ENCODE data around the gene SAT1.

SAT1 gene

DNA sequence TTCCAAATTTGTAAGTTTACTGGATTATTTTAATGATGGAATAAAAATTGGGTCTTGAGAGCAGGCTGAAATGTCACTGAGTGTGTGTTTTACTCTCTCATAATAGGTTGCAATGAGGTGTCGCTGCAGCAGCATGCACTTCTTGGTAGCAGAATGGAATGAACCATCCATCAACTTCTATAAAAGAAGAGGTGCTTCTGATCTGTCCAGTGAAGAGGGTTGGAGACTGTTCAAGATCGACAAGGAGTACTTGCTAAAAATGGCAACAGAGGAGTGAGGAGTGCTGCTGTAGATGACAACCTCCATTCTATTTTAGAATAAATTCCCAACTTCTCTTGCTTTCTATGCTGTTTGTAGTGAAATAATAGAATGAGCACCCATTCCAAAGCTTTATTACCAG lies 2.6 kb downstream of the SAT1 start:
- Histone ChIP-seq H3K27me3 (replicated peaks in 2 of 5; ENCODE audit: control insufficient read depth in 4 of 5, insufficient read depth in 5 of 5, low read length in 4 of 5) (no peaks in the 10 kb centered on the region), H3K4me1 (ENCODE audit: control extremely low read depth in 1 of 4, control insufficient read depth in 4 of 4, insufficient read depth in 4 of 4, low read length in 3 of 4) (peaks cover 5 to 23% (median 14%) of the 10 kb centered on the region in 4 experiments), H3K9me3 (ENCODE audit: control extremely low read depth in 1 of 5, control insufficient read depth in 4 of 5, insufficient read depth in 2 of 5, low read depth in 1 of 5, low read length in 4 of 5) (no peaks in the 10 kb centered on the region), H3K27ac (ENCODE audit: insufficient read depth in 1 of 2, low read depth in 1 of 2, low read length in 2 of 2, poor library complexity in 1 of 2, severe bottlenecking in 2 of 2) (no peak overlapping the region), H3K36me3 (ENCODE audit: control insufficient read depth in 4 of 4, insufficient read depth in 4 of 4, low read length in 3 of 4) (peaks cover 0 to 7% (median 4%) of the 10 kb centered on the region in 4 experiments), H3K4me3 (ENCODE audit: control insufficient read depth in 1 of 7, extremely low read depth in 1 of 7, insufficient read depth in 4 of 7, low read depth in 2 of 7, low read length in 6 of 7) (peak overlapping the region in 1 of 7 experiments; percentile 31)
- WGBS (ENCODE audit: insufficient coverage), result no CpG with 5 or more reads among the region's 2 CpGs
- DNase-seq, result no peak
- CTCF ChIA-PET, result no interaction called here
- POLR2A ChIA-PET, result no interaction called here

DNA sequence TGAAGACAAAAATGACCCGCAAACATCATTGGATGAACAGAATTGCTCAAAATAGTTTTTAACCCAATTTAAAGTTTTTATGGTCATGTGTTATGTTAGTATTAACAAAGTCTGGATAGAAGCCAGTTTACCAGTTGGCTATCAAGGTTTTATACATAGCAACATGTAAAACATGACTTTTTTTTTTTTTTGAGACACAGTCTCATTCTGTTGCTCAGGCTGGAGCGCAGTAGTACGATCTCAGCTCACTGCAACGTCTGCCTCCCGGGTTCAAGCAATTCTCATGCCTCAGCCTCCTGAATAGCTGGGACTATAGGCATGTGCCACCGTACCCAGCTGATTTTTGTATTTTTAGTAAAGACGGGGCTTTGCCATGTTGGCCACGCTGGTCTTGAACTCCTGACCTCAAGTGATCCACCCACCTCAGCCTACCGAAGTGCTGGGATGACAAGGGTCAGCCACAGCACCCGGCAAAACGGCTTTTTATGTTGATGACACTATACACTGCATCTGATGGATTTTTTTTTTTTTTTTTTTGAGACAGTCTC lies 3.4 kb downstream of the SAT1 start:
- H3K9me3 ChIP-seq (ENCODE audit: control extremely low read depth in 1 of 5, control insufficient read depth in 4 of 5, insufficient read depth in 2 of 5, low read depth in 1 of 5, low read length in 4 of 5), result no peaks in the 10 kb centered on the region
- CTCF ChIA-PET, result no interaction called here

DNA sequence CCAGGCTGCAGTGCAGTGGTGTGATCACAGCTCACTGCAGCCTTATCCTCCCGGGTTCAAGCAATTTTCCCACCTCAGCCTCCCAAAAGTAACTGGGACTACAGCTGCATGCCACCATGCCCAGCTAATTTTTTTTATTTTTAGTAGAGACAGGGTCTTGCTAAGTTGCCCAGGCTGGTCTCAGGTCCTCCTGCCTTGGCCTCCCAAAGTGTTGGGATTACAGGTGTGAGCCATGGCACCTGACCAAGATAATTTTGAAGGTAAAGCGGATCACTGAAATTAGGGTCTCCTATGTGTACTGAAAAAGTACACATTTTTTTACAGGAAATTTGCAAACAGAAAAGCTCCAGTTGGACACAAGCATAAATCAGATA lies 4.8 kb downstream of the SAT1 start:
- Histone ChIP-seq H3K27me3 (replicated peaks in 2 of 5; ENCODE audit: control insufficient read depth in 4 of 5, insufficient read depth in 5 of 5, low read length in 4 of 5) (no peaks in the 10 kb centered on the region), H3K36me3 (ENCODE audit: control insufficient read depth in 4 of 4, insufficient read depth in 4 of 4, low read length in 3 of 4) (peaks cover 0 to 7% (median 4%) of the 10 kb centered on the region in 4 experiments), H3K4me3 (ENCODE audit: control insufficient read depth in 1 of 7, extremely low read depth in 1 of 7, insufficient read depth in 4 of 7, low read depth in 2 of 7, low read length in 6 of 7) (no peak overlapping the region), H3K27ac (ENCODE audit: insufficient read depth in 1 of 2, low read depth in 1 of 2, low read length in 2 of 2, poor library complexity in 1 of 2, severe bottlenecking in 2 of 2) (no peak overlapping the region), H3K9me3 (ENCODE audit: control extremely low read depth in 1 of 5, control insufficient read depth in 4 of 5, insufficient read depth in 2 of 5, low read depth in 1 of 5, low read length in 4 of 5) (no peaks in the 10 kb centered on the region), H3K4me1 (ENCODE audit: control extremely low read depth in 1 of 4, control insufficient read depth in 4 of 4, insufficient read depth in 4 of 4, low read length in 3 of 4) (peaks cover under 1 to 7% (median 3%) of the 10 kb centered on the region in 4 experiments)
- CTCF ChIA-PET, result no interaction called here
- POLR2A ChIA-PET, result no interaction called here
- no peak for DNase-seq
- WGBS (ENCODE audit: insufficient coverage), result 90% methylated on average over 2 of the region's 2 CpGs

More for the DNA sequence above, 3.4 kb downstream of the SAT1 start:
- POLR2A ChIA-PET, result no interaction called here
- 93% methylated on average over 7 of the region's 11 CpGs for WGBS (ENCODE audit: insufficient coverage)
- Histone ChIP-seq H3K36me3 (ENCODE audit: control insufficient read depth in 4 of 4, insufficient read depth in 4 of 4, low read length in 3 of 4) (peaks cover 0 to 7% (median 4%) of the 10 kb centered on the region in 4 experiments), H3K27me3 (replicated peaks in 2 of 5; ENCODE audit: control insufficient read depth in 4 of 5, insufficient read depth in 5 of 5, low read length in 4 of 5) (no peaks in the 10 kb centered on the region), H3K4me3 (ENCODE audit: control insufficient read depth in 1 of 7, extremely low read depth in 1 of 7, insufficient read depth in 4 of 7, low read depth in 2 of 7, low read length in 6 of 7) (no peak overlapping the region), H3K4me1 (ENCODE audit: control extremely low read depth in 1 of 4, control insufficient read depth in 4 of 4, insufficient read depth in 4 of 4, low read length in 3 of 4) (peaks cover 4 to 18% (median 11%) of the 10 kb centered on the region in 4 experiments), H3K27ac (ENCODE audit: insufficient read depth in 1 of 2, low read depth in 1 of 2, low read length in 2 of 2, poor library complexity in 1 of 2, severe bottlenecking in 2 of 2) (no peak overlapping the region)
- DNase-seq, result peak in 1 of 3 donors; percentile 22

DNA sequence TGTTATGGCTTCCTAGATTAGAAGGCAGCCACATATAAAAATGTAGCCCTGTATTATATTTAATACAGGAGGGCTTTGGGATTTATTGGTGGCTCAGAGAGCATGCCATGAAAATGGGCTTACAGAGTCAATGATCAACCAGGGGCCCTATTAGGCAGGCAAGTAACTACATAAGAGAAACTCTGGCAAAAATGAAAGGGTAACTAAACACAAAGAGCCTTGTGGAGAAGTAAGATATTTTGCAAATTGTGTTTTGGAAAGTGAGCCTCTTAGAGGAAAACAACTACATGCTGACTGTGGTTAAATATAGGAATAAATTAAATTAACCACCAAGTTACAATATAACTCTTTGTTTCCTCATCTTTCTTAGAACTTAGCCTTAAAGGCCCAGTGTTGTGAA lies 5.5 kb downstream of the SAT1 start:
- no peaks in the 10 kb centered on the region for H3K27me3 ChIP-seq (replicated peaks in 2 of 5; ENCODE audit: control insufficient read depth in 4 of 5, insufficient read depth in 5 of 5, low read length in 4 of 5)
- ChIA-PET CTCF (no interaction called here), POLR2A (no interaction called here)
- H3K27ac ChIP-seq (ENCODE audit: insufficient read depth in 1 of 2, low read depth in 1 of 2, low read length in 2 of 2, poor library complexity in 1 of 2, severe bottlenecking in 2 of 2), result no peak overlapping the region
- H3K9me3 ChIP-seq (ENCODE audit: control extremely low read depth in 1 of 5, control insufficient read depth in 4 of 5, insufficient read depth in 2 of 5, low read depth in 1 of 5, low read length in 4 of 5), result no peaks in the 10 kb centered on the region
- H3K4me3 ChIP-seq (ENCODE audit: control insufficient read depth in 1 of 7, extremely low read depth in 1 of 7, insufficient read depth in 4 of 7, low read depth in 2 of 7, low read length in 6 of 7), result no peak overlapping the region
- H3K4me1 ChIP-seq (ENCODE audit: control extremely low read depth in 1 of 4, control insufficient read depth in 4 of 4, insufficient read depth in 4 of 4, low read length in 3 of 4), result peaks cover 0 to 7% (median 3%) of the 10 kb centered on the region in 4 experiments
- H3K36me3 ChIP-seq (ENCODE audit: control insufficient read depth in 4 of 4, insufficient read depth in 4 of 4, low read length in 3 of 4), result peaks cover 0 to 7% (median 4%) of the 10 kb centered on the region in 4 experiments
- DNase-seq, result no peak

DNA sequence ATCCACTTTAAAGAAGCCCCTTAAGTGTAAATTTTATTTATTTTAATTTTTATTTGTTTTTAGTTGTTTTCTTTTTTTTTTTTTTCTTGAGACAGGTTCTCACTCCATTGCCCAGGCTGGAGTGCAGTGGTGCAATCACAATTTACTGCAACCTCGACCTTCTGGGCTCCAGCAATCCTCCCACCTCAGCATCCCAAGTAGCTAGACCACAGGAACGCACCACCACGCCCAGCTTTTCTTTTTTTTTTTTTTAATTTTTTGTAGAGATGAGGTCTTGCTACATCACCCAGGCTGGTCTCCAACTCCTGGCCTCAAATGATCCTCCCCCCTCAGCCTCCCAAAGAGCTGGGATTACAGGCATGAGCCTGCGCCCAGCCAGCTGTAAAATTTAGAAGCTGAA lies 6.0 kb downstream of the SAT1 start:
- no peak for DNase-seq
- POLR2A ChIA-PET, result no interaction called here
- H3K36me3 ChIP-seq (ENCODE audit: control insufficient read depth in 4 of 4, insufficient read depth in 4 of 4, low read length in 3 of 4), result peaks cover 0 to 7% (median 4%) of the 10 kb centered on the region in 4 experiments
- no peak overlapping the region for H3K4me3 ChIP-seq (ENCODE audit: control insufficient read depth in 1 of 7, extremely low read depth in 1 of 7, insufficient read depth in 4 of 7, low read depth in 2 of 7, low read length in 6 of 7)
- no peaks in the 10 kb centered on the region for H3K9me3 ChIP-seq (ENCODE audit: control extremely low read depth in 1 of 5, control insufficient read depth in 4 of 5, insufficient read depth in 2 of 5, low read depth in 1 of 5, low read length in 4 of 5)
- H3K4me1 ChIP-seq (ENCODE audit: control extremely low read depth in 1 of 4, control insufficient read depth in 4 of 4, insufficient read depth in 4 of 4, low read length in 3 of 4), result peaks cover 0 to 7% (median 3%) of the 10 kb centered on the region in 4 experiments
- H3K27ac ChIP-seq (ENCODE audit: insufficient read depth in 1 of 2, low read depth in 1 of 2, low read length in 2 of 2, poor library complexity in 1 of 2, severe bottlenecking in 2 of 2), result no peak overlapping the region
- H3K27me3 ChIP-seq (replicated peaks in 2 of 5; ENCODE audit: control insufficient read depth in 4 of 5, insufficient read depth in 5 of 5, low read length in 4 of 5), result no peaks in the 10 kb centered on the region
- CTCF ChIA-PET, result no interaction called here
- WGBS (ENCODE audit: insufficient coverage), result 86% methylated on average over 1 of the region's 4 CpGs

DNA sequence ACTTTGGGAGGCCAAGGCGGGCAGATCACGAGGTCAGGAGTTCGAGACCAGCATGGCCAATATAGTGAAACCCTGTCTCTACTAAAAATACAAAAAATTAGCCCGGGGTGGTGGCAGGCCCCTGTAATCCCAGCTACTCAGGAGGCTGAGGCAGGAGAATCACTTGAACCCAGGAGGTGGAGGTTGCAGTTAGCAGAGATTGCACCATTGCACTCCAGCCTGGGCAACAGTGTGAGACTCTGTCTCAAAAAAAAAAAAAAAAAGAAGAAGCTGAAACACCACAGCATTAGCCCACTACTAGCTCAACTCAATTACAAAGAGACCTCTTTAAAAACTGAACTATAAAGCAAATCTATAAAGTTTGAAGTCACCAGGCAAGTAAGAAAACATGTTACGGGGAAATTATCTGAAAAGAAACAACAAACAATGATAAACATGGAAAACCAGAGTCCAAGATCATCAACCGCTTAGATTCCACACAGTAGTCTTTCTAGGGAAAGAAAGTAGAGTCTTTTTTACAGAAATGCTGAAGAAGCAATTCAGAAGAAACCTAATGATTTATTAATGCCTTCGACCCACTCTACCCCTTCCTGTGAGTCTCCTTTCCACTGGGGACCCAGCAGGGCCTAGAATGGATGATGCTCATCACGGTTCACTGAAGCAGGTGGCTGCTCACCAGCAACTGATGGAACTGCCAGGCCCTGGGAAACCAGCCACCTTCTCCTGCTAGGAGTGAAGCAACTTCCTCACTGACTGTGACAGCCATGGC lies 6.6 kb downstream of the SAT1 start:
- no peak overlapping the region for H3K4me3 ChIP-seq (ENCODE audit: control insufficient read depth in 1 of 7, extremely low read depth in 1 of 7, insufficient read depth in 4 of 7, low read depth in 2 of 7, low read length in 6 of 7)
- peaks cover 0 to 7% (median 4%) of the 10 kb centered on the region in 4 experiments for H3K36me3 ChIP-seq (ENCODE audit: control insufficient read depth in 4 of 4, insufficient read depth in 4 of 4, low read length in 3 of 4)
- no peak for DNase-seq
- 84% methylated on average over 7 of the region's 8 CpGs for WGBS (ENCODE audit: insufficient coverage)
- ChIA-PET CTCF (interaction anchor here (0.6 kb wide), 1 partner anchor 119 kb away, joined by 3 read pairs; no protein-coding TSS in a partner anchor), POLR2A (no interaction called here)
- H3K9me3 ChIP-seq (ENCODE audit: control extremely low read depth in 1 of 5, control insufficient read depth in 4 of 5, insufficient read depth in 2 of 5, low read depth in 1 of 5, low read length in 4 of 5), result no peaks in the 10 kb centered on the region
- peaks cover 0 to 6% (median 3%) of the 10 kb centered on the region in 4 experiments for H3K4me1 ChIP-seq (ENCODE audit: control extremely low read depth in 1 of 4, control insufficient read depth in 4 of 4, insufficient read depth in 4 of 4, low read length in 3 of 4)
- H3K27ac ChIP-seq (ENCODE audit: insufficient read depth in 1 of 2, low read depth in 1 of 2, low read length in 2 of 2, poor library complexity in 1 of 2, severe bottlenecking in 2 of 2), result no peak overlapping the region
- no peaks in the 10 kb centered on the region for H3K27me3 ChIP-seq (replicated peaks in 2 of 5; ENCODE audit: control insufficient read depth in 4 of 5, insufficient read depth in 5 of 5, low read length in 4 of 5)

DNA sequence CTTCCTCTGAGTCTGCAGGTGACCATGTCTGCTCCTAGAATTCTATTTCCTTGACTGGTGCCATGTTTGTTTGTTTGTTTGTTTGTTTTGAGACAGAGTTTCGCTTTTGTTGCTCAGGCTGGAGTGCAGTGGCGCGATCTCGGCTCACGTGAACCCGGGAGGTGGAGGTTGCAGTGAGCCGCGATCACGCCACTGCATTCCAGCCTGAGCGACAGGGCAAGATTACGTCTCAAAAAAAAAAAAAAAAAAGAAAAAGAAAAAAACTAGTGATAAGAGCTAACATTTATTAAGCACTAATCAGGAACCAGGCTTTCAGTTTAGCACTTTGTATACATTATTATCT lies 7.2 kb downstream of the SAT1 start:
- 89% methylated on average over 8 of the region's 11 CpGs for WGBS (ENCODE audit: insufficient coverage)
- Histone ChIP-seq H3K4me1 (ENCODE audit: control extremely low read depth in 1 of 4, control insufficient read depth in 4 of 4, insufficient read depth in 4 of 4, low read length in 3 of 4) (peaks cover 0 to 3% (median under 1%) of the 10 kb centered on the region in 4 experiments), H3K27me3 (replicated peaks in 2 of 5; ENCODE audit: control insufficient read depth in 4 of 5, insufficient read depth in 5 of 5, low read length in 4 of 5) (no peaks in the 10 kb centered on the region), H3K27ac (ENCODE audit: insufficient read depth in 1 of 2, low read depth in 1 of 2, low read length in 2 of 2, poor library complexity in 1 of 2, severe bottlenecking in 2 of 2) (no peak overlapping the region), H3K36me3 (ENCODE audit: control insufficient read depth in 4 of 4, insufficient read depth in 4 of 4, low read length in 3 of 4) (peaks cover 0 to 7% (median 4%) of the 10 kb centered on the region in 4 experiments), H3K9me3 (ENCODE audit: control extremely low read depth in 1 of 5, control insufficient read depth in 4 of 5, insufficient read depth in 2 of 5, low read depth in 1 of 5, low read length in 4 of 5) (no peaks in the 10 kb centered on the region), H3K4me3 (ENCODE audit: control insufficient read depth in 1 of 7, extremely low read depth in 1 of 7, insufficient read depth in 4 of 7, low read depth in 2 of 7, low read length in 6 of 7) (no peak overlapping the region)
- ChIA-PET CTCF (interaction anchor here (1.1 kb wide), 1 partner anchor 80 kb away, joined by 3 read pairs; no protein-coding TSS in a partner anchor), POLR2A (interaction anchor here (0.6 kb wide), 1 partner anchor 13 kb away, joined by 3 read pairs; no protein-coding TSS in a partner anchor)
- no peak for DNase-seq

All from common myeloid progenitor, CD34-positive (primary cell).